Muscle of leg (tissue), 11 donors: ENCODE data around the gene CAVIN1. TPM values are rescaled to one million over a fixed set of nuclear protein-coding genes. Genes with fewer than 3 reads are reported as not detected.
"Not testable (repeated sequence)": the region's sequence is repeated elsewhere in the genome, so short reads cannot be mapped to it uniquely, and the experiment has no call there.

Source experiments
- DNase-seq: peaks from one replicate; pipeline ENCODE4 v3.0.0; 2013
- H3K27ac ChIP-seq: one replicate; pipeline ENCODE4 v1.5.1; 2013; ENCODE audit warnings: mild to moderate bottlenecking, low read length, control low read depth
- H3K27me3 ChIP-seq: one replicate; pipeline ENCODE4 v1.6.1; 2013; ENCODE audit warnings: low read length; ENCODE audit not compliant: control insufficient read depth, insufficient read depth
- H3K36me3 ChIP-seq: one replicate; pipeline ENCODE4 v1.6.1; 2013; ENCODE audit warnings: low read length; ENCODE audit not compliant: control insufficient read depth, insufficient read depth
- H3K4me1 ChIP-seq: one replicate; pipeline ENCODE4 v1.6.1; 2013; ENCODE audit warnings: low read length; ENCODE audit not compliant: control insufficient read depth, insufficient read depth
- H3K4me3 ChIP-seq: one replicate; pipeline ENCODE4 v1.5.1; 2013; ENCODE audit warnings: low read length, control low read depth
- H3K9me3 ChIP-seq: replicated peaks from 2 replicates; pipeline ENCODE4 v1.6.1; 2013; ENCODE audit warnings: low read depth, low read length; ENCODE audit not compliant: control insufficient read depth
- WGBS: methylation state at CpG from one replicate; pipeline ENCODE4 v1.1.5; 2013; ENCODE audit warnings: missing lambda C conversion rate; ENCODE audit not compliant: insufficient coverage; 5-methylcytosine and 5-hydroxymethylcytosine counted together
- polyA plus RNA-seq, 8 donors: library from polyadenylated mRNA; unstranded; fragments of 120-200 nt; gene quantifications; one replicate each; pipeline versions ENCODE4 v1.2.1 to v1.2.3, GENCODE V29; 2013; ENCODE audit warnings: inconsistent platforms in 1 of 8, low replicate concordance in 1 of 8; ENCODE audit not compliant: insufficient read length in 8 of 8, insufficient read depth in 1 of 8
- total RNA-seq: library from RNA; stranded (reverse); fragments of 120-200 nt; gene quantifications from one replicate; pipeline ENCODE4 v1.2.4, GENCODE V29; 2013

Gene CAVIN1
- total and polyA plus RNA-seq, 9 donors: 206 to 334 (median 291) TPM

DNA sequence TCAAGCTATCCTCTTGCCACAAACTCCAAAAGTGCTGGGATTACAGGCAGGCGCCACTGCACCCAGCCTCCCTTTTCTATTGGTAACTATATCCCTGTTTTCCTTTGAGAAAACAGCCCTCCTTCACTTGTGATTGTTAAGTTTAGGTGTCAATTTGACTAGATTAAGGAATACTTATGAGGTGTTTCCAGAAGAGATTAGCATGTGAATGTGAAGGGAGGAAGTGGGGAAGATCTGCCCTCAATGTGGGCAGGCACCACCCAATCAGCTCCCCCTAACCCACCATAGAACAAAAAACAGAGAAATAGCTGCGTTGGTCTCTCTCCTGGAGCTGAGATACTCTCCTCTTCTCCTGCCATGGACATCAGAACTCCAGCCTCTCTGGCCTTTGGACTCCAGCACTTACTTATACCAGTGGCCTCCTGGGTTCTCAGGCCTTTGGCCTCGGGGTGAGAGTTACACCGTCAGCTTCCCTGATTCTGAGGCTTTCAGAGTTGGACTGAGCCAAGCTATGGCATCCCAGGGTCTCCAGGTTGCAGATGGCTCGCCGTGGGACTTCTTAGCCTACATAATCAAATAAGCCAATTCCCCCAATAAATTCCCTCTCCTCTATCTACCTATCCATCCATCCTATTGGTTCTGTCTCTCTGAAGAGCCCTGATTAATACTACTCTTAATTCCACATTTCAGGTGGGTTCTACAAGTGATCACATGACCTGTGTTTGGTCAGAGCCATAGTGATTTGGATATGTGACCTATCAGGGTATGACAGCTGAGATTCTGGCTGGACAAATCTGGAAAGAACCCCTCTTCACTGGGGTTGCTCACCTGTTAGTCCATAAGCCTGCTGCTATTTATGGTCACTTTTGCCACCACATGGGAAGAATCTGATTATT, 22.9 kb downstream of the CAVIN1 start:
- WGBS: 68% methylated on average over 5 of the region's 6 CpGs
- DNase-seq: no peak
- Histone ChIP-seq H3K4me1 (peaks cover 18% of the 10 kb centered on the region), H3K27ac (no peak overlapping the region), H3K9me3 (no peaks in the 10 kb centered on the region), H3K36me3 (peaks cover 33% of the 10 kb centered on the region), H3K4me3 (no peak overlapping the region), H3K27me3 (no peaks in the 10 kb centered on the region)

GRCh38 chr17:42399121-42399520, 23.9 kb downstream of the CAVIN1 start:
- DNase-seq: no peak
- Histone ChIP-seq H3K4me1 (peaks cover 18% of the 10 kb centered on the region), H3K27me3 (no peaks in the 10 kb centered on the region), H3K4me3 (no peak overlapping the region), H3K27ac (no peak overlapping the region), H3K36me3 (peaks cover 25% of the 10 kb centered on the region), H3K9me3 (no peaks in the 10 kb centered on the region)
- WGBS: 33% methylated on average over 1 of the region's 2 CpGs

DNA sequence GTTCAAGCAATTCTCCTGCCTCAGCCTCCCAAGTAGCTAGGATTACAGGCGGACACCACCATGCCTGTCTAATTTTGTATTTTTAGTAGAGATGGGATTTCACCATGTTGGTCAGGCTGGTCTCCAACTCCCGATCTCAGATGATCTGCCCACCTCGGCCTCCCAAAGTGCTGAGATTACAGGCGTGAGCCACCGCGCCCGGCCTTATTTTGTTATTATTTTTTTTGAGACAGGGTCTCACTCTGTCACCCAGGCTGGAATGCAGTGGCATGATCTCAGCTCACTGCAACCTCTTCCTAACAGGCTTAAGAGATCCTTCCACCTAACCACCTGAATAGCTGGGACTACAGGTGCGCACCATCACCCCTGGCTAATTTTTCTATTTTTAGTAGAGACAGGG, 27.5 kb downstream of the CAVIN1 start:
- H3K4me1 ChIP-seq, H3K9me3 ChIP-seq, H3K4me3 ChIP-seq, H3K36me3 ChIP-seq, H3K27me3 ChIP-seq, DNase-seq, H3K27ac ChIP-seq: not testable (repeated sequence)
- WGBS: 97% methylated on average over 6 of the region's 8 CpGs

GRCh38 chr17:42394838-42395237, 28.2 kb downstream of the CAVIN1 start:
- Histone ChIP-seq H3K27ac (no peak overlapping the region), H3K9me3 (no peaks in the 10 kb centered on the region), H3K36me3 (no peaks in the 10 kb centered on the region), H3K27me3 (no peaks in the 10 kb centered on the region), H3K4me3 (no peak overlapping the region), H3K4me1 (peaks cover 1% of the 10 kb centered on the region)
- 92% methylated on average over 3 of the region's 4 CpGs for WGBS
- no peak for DNase-seq

DNA sequence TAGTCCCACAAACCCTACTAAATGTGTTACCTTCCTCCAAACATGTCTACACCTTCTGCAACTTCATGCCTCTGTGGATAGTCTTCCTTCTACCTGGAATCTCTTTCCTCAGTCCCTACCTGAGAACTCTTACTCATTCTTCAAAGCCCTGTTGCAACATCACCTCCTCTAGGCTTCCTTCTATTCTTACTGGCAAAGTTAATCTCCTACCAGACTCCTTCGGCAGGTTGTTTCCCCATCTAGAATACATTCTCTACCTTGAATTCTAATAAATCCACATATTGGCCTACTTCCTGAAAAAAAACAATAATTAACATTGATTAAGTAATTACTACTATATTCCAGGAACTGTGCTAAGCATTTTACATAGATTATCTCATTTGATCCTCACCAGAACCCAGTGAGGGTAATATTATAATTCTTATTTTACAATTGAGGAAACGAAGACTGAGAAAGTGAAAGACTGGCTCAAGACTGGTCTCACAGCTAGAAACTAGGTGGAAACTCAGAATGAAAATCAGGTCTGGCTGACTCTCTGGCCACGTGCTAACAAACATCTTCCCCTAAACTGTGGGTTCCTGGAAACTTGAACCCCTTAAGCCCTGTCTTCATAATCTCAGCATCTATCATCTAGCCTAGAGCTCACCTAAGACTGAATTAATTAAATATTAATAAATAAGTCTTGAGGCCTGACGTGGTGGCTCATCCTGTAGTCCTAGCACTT, 30.2 kb downstream of the CAVIN1 start:
- no peaks in the 10 kb centered on the region for H3K27me3 ChIP-seq
- no peak overlapping the region for H3K27ac ChIP-seq
- H3K4me1 ChIP-seq: peaks cover 4% of the 10 kb centered on the region
- DNase-seq: no peak
- WGBS: no CpG with 5 or more reads among the region's 4 CpGs
- H3K4me3 ChIP-seq: no peak overlapping the region
- H3K9me3 ChIP-seq: no peaks in the 10 kb centered on the region
- no peaks in the 10 kb centered on the region for H3K36me3 ChIP-seq

- DNase-seq, H3K9me3 ChIP-seq, H3K4me1 ChIP-seq, H3K4me3 ChIP-seq, H3K27me3 ChIP-seq, H3K36me3 ChIP-seq, H3K27ac ChIP-seq: not testable (repeated sequence)
- 79% methylated on average over 4 of the region's 8 CpGs for WGBS
Observed at GRCh38 chr17:42391439-42391838, 31.6 kb downstream of the CAVIN1 start.

GRCh38 chr17:42389899-42390298, 33.2 kb downstream of the CAVIN1 start:
- Histone ChIP-seq H3K4me3 (no peak overlapping the region), H3K9me3 (no peaks in the 10 kb centered on the region), H3K4me1 (peaks cover 8% of the 10 kb centered on the region), H3K27ac (no peak overlapping the region), H3K36me3 (no peaks in the 10 kb centered on the region), H3K27me3 (no peaks in the 10 kb centered on the region)
- WGBS: no CpG with 5 or more reads among the region's 5 CpGs
- no peak for DNase-seq

GRCh38 chr17:42389135-42389417, 34.0 kb downstream of the CAVIN1 start:
- Histone ChIP-seq H3K36me3 (no peaks in the 10 kb centered on the region), H3K4me1 (peaks cover 8% of the 10 kb centered on the region)
- WGBS: no CpG with 5 or more reads among the region's 11 CpGs

DNA sequence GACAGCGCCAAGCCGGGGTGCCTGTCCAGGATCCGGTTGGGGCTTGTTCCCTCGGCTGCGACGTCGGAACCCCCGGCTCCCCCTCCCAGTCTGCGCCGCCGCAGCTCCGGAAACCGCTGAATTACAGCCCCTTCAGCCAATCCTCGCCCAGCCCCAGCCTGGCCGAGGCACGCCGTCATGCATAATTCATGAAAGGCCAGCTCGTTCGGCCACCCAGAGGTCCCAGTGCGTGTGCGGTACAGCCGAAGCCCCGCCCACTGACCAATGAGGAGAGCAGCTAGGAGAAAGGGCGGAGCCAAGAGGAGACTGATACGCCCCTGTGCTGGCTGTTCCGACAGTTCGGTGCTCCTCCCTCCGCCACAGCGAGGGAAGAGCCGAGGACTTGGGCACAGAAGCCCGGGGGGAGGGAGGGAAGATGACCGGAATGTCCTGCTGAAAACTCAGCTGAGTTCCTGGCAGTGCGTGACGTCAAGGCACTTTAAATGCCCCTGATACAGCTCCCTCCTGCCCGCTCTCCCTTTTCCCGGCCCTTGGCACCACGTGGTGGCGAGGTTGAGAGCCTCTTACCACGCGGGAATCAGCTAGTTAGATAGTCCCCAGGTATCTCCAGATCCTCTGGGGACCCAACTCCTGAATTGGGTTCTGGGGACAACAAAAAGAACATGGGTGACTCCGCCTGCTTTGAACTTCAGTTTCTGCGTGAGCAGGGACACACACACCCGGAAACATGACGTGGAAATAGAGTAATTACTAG, 34.5 kb downstream of the CAVIN1 start, which contains the start of gene STAT3:
STAT3 (minus strand) TSS at position 62 of the 754 bp plus-strand sequence. CDS start 39,926 bp downstream, outside the sequence.
- H3K4me3 ChIP-seq: peak within 1 kb of the TSS; percentile 99
- peaks cover 8% of the 10 kb centered on the region for H3K4me1 ChIP-seq
- H3K36me3 ChIP-seq: no peaks in the 10 kb centered on the region
- no peaks in the 10 kb centered on the region for H3K27me3 ChIP-seq
- 0% methylated on average over 38 of the region's 44 CpGs for WGBS
- H3K27ac ChIP-seq: peak within 1 kb of the TSS; percentile 96
- H3K9me3 ChIP-seq: no peaks in the 10 kb centered on the region
- DNase-seq: peak; percentile 100

More at GRCh38 chr17:42389135-42389417, 34.0 kb downstream of the CAVIN1 start:
- DNase-seq: no peak
- peak overlapping the region; percentile 94 for H3K27ac ChIP-seq
- H3K4me3 ChIP-seq: peak overlapping the region; percentile 55
- H3K9me3 ChIP-seq: no peaks in the 10 kb centered on the region
- H3K27me3 ChIP-seq: no peaks in the 10 kb centered on the region
